K562 (cell line): ENCODE results near the gene RIPK4. TPM values are rescaled to one million over a fixed set of nuclear protein-coding genes. Genes with fewer than 3 reads are reported as not detected.

Source experiments
- ATAC-seq: fragments of 200-7000 bp; cut with Tn5 transposase; 3 replicates; pipeline ENCODE4 v1.9.1; 2020; ENCODE audit warnings: moderate library complexity
- BruUV-seq: library from RNA; stranded (reverse); fragments of 400-500 nt; replicated peaks from 2 replicates; lab custom pipeline; 2021; lab: Mats Ljungman, UMichigan
- CTCF ChIA-PET: fragments of 300-600 bp; formaldehyde crosslinking; extraction: SDS; loops from one replicate; lab custom pipeline; 2021; ENCODE audit warnings: low intra/inter-chr PET ratio; lab: Yijun Ruan, JAX
- POLR2A ChIA-PET: fragments of 300-600, 350-650 bp; sonication (Branson Sonifier 250); formaldehyde crosslinking; extraction: SDS; loops from one replicate; lab custom pipeline; 2021; ENCODE audit warnings: antibody characterized with exemption, inconsistent platforms; lab: Yijun Ruan, JAX
- DNase-seq, 4 experiments: peaks; one replicate each; pipeline versions ENCODE4 v3.0.0 to v3.0.0-alpha.2; 2011 to 2018; ENCODE audit warnings: low spot score in 3 of 4, mixed read lengths in 3 of 4; ENCODE audit errors: extremely low read depth in 1 of 4
- FAIRE-seq: peaks from 2 replicates; lab custom pipeline; 2011; peaks lifted over from hg19 to GRCh38; lab: Jason Lieb, UNC
- H2AFZ ChIP-seq: 2 replicates; pipeline ENCODE4 v1.6.0; 2011; ENCODE audit warnings: low read depth, low read length, control low read depth, inconsistent platforms
- H3K27ac ChIP-seq: fragments of 200-600 bp; 3 replicates; pipeline ENCODE4 v1.8.0; 2011; ENCODE audit warnings: low read depth, mild to moderate bottlenecking, control low read depth, inconsistent platforms, low read length, moderate library complexity, mixed read lengths; ENCODE audit errors: extremely low read depth
- H3K27me3 ChIP-seq, 2 experiments: fragments of 300-600 bp in 1 of 2; 2 replicates in 1 of 2; 3 replicates in 1 of 2; pipeline versions ENCODE4 v1.6.0 to v1.8.0; 2011; ENCODE audit warnings: inconsistent platforms in 2 of 2, low read length in 2 of 2, mild to moderate bottlenecking in 1 of 2, mixed read lengths in 1 of 2, moderate library complexity in 1 of 2; ENCODE audit not compliant: control insufficient read depth in 2 of 2, insufficient read depth in 2 of 2
- H3K36me3 ChIP-seq: fragments of 300-600 bp; 3 replicates; pipeline ENCODE4 v1.8.0; 2011; ENCODE audit warnings: mild to moderate bottlenecking, low read length, inconsistent platforms; ENCODE audit not compliant: control insufficient read depth, insufficient read depth
- H3K4me1 ChIP-seq, 2 experiments: fragments of 200-600 bp in 1 of 2; replicated peaks in 1 of 2; 2 replicates in 1 of 2; 3 replicates in 1 of 2; pipeline versions ENCODE4 v1.5.1 to v1.8.0; 2011; ENCODE audit warnings: inconsistent platforms in 2 of 2, low read length in 2 of 2, mild to moderate bottlenecking in 1 of 2, mixed read lengths in 1 of 2, moderate library complexity in 1 of 2; ENCODE audit not compliant: control insufficient read depth in 2 of 2, insufficient read depth in 2 of 2
- H3K4me2 ChIP-seq: 2 replicates; pipeline ENCODE4 v1.6.1; 2011; ENCODE audit warnings: low read length, control low read depth, inconsistent platforms, mixed read lengths; ENCODE audit not compliant: insufficient read depth
- H3K4me3 ChIP-seq: fragments of 200-600 bp; sonication (generic), shearing (Covaris generic); 2 replicates; pipeline ENCODE4 v1.5.1; 2016; ENCODE audit warnings: control low read depth, inconsistent platforms
- H3K79me2 ChIP-seq: fragments of 200-600 bp; 3 replicates; pipeline ENCODE4 v1.8.0; 2011; ENCODE audit warnings: low read length, inconsistent platforms; ENCODE audit not compliant: control insufficient read depth, insufficient read depth
- H3K9ac ChIP-seq, 2 experiments: 2 replicates each; pipeline versions ENCODE4 v1.6.0 to v1.6.1; 2011; ENCODE audit warnings: low read depth in 2 of 2, low read length in 2 of 2, control low read depth in 1 of 2, inconsistent platforms in 1 of 2, mild to moderate bottlenecking in 1 of 2, mixed read lengths in 1 of 2; ENCODE audit not compliant: insufficient read depth in 1 of 2
- H3K9me1 ChIP-seq: one replicate; pipeline ENCODE4 v1.6.0; 2011; ENCODE audit warnings: inconsistent platforms, mild to moderate bottlenecking, low read length, moderate library complexity; ENCODE audit not compliant: control insufficient read depth, insufficient read depth
- H3K9me3 ChIP-seq: replicated peaks from 2 replicates; pipeline ENCODE4 v1.5.1; 2011; ENCODE audit warnings: low read depth, low read length, inconsistent platforms; ENCODE audit not compliant: control insufficient read depth, insufficient read depth
- H4K20me1 ChIP-seq: replicated peaks from 2 replicates; pipeline ENCODE4 v1.6.1; 2011; ENCODE audit warnings: low read length, inconsistent platforms, mixed read lengths; ENCODE audit not compliant: control insufficient read depth, insufficient read depth
- CCAR2 ChIP-seq: fragments of 200-400 bp; formaldehyde crosslinking; IDR thresholded peaks from 2 replicates; pipeline ENCODE4 v1.6.1; 2017; ENCODE audit warnings: mild to moderate bottlenecking, low read depth, low read length
- DIDO1 ChIP-seq: fragments of 450-650 bp; IDR thresholded peaks from 2 replicates; pipeline ENCODE4 v1.6.1; 2016; ENCODE audit warnings: low read depth, missing biosample characterization, missing genetic modification characterization
- EP300 ChIP-seq: IDR thresholded peaks from 2 replicates; pipeline ENCODE4 v1.6.1; 2012; ENCODE audit warnings: low read length, improper control_type of control experiment
- HBP1 ChIP-seq: fragments of 450-650 bp; formaldehyde crosslinking; IDR thresholded peaks from 2 replicates; pipeline ENCODE4 v1.4.0; 2022; ENCODE audit warnings: missing genetic modification characterization
- JUNB ChIP-seq: fragments of 450-650 bp; formaldehyde crosslinking; conservative IDR thresholded peaks from 2 replicates; pipeline ENCODE4 v1.4.0; 2020; ENCODE audit warnings: mild to moderate bottlenecking
- KAT8 ChIP-seq: fragments of 450-650 bp; IDR thresholded peaks from 2 replicates; pipeline ENCODE4 v1.6.1; 2016; ENCODE audit warnings: low read depth, mild to moderate bottlenecking
- MITF ChIP-seq: IDR thresholded peaks from 2 replicates; pipeline ENCODE4 v1.6.1; 2014; ENCODE audit warnings: antibody characterized with exemption
- MYC ChIP-seq, 2 experiments: fragments of 250-450 bp in 1 of 2; sonication (Bioruptor Pico) in 1 of 2; IDR thresholded peaks; 2 replicates each; pipeline versions ENCODE4 v1.5.1 to v1.6.1; 2012 to 2021; ENCODE audit warnings: low read depth in 2 of 2, borderline replicate concordance in 1 of 2, improper control_type of control experiment in 1 of 2, low read length in 1 of 2, mild to moderate bottlenecking in 1 of 2, moderate library complexity in 1 of 2
- NONO ChIP-seq, 2 experiments: fragments of 200-400 bp in 1 of 2; fragments of 450-650 bp in 1 of 2; formaldehyde crosslinking in 1 of 2; IDR thresholded peaks; 2 replicates each; pipeline ENCODE4 v1.6.1; 2017; ENCODE audit warnings: low read depth in 2 of 2, mild to moderate bottlenecking in 2 of 2, moderate library complexity in 2 of 2, low read length in 1 of 2
- PCBP2 ChIP-seq: fragments of 200-400 bp; formaldehyde crosslinking; IDR thresholded peaks from 2 replicates; pipeline ENCODE4 v1.6.1; 2018; ENCODE audit warnings: low read length, low read depth, mild to moderate bottlenecking, moderate library complexity; ENCODE audit not compliant: poor library complexity, severe bottlenecking
- TAF1 ChIP-seq: IDR thresholded peaks from 2 replicates; pipeline ENCODE4 v1.6.1; 2011; ENCODE audit warnings: mild to moderate bottlenecking, low read length, moderate library complexity; ENCODE audit not compliant: insufficient read depth, control insufficient read depth, severe bottlenecking; ENCODE audit errors: extremely low read depth
- TCFL5 ChIP-seq: fragments of 250-450 bp; sonication (Bioruptor Pico); conservative IDR thresholded peaks from 2 replicates; pipeline ENCODE4 v1.6.1; 2021; ENCODE audit warnings: mild to moderate bottlenecking, moderate library complexity, matching md5 sums
- ZKSCAN3 ChIP-seq: fragments of 250-450 bp; sonication (Bioruptor Pico); IDR thresholded peaks from 2 replicates; pipeline ENCODE4 v1.4.0; 2020
- ZNF408 ChIP-seq: fragments of 250-450 bp; sonication (Bioruptor Pico); IDR thresholded peaks from 2 replicates; pipeline ENCODE4 v1.4.0; 2020; ENCODE audit warnings: low read depth, mild to moderate bottlenecking, moderate library complexity
- WGBS: fragments of 100-300 bp; shearing (Covaris generic); methylation state at CpG from one replicate; pipeline ENCODE4 v1.1.6; 2016; ENCODE audit warnings: low coverage, mixed read lengths; ENCODE audit not compliant: insufficient coverage; ENCODE audit errors: missing lambda C conversion rate; 5-methylcytosine and 5-hydroxymethylcytosine counted together
- in situ Hi-C: fragments of 300-500 bp; cut with MboI; formaldehyde crosslinking; loops from 4 replicates; pipeline ENCODE4 v1.15.0; 2018; ENCODE audit warnings: inconsistent platforms, mixed read lengths
- intact Hi-C: fragments of 100-400 bp; cut with micrococcal nuclease; formaldehyde crosslinking; loops from 2 replicates; pipeline ENCODE4 v1.14.2; 2022
- polyA plus RNA-seq, 8 experiments: library from polyadenylated mRNA; depleted of rRNA in 4 of 8; stranded (reverse) in 5 of 8; unstranded in 3 of 8; fragments of >200 nt; fragmentation: Nextera tagmentation in 2 of 8; fragmentation: Illumina TruSeq in 1 of 8; extraction: Ambion mirVana in 2 of 8; extraction: Trizol in 1 of 8; gene quantifications; 2 replicates each; pipeline versions ENCODE4 v1.2.1 to v1.2.3, GENCODE V29; 2011 to 2014; ENCODE audit warnings: inconsistent platforms in 1 of 8, missing spikeins in 1 of 8
- total RNA-seq, 7 experiments: library from RNA; depleted of rRNA in 6 of 7; stranded (reverse); fragments of >200 nt in 6 of 7; fragmentation: Illumina TruSeq in 2 of 7; extraction: Trizol in 2 of 7; gene quantifications; 2 replicates each; pipeline versions ENCODE4 v1.2.1 to v1.2.3, GENCODE V29; 2011 to 2021; ENCODE audit warnings: low replicate concordance in 1 of 7

RIPK4 gene
- total and polyA plus RNA-seq, 9 of the 15 experiments (the other 6 are each of a cell fraction or from before 2014, with no cell fraction given): not detected

- ATAC-seq (no peak), FAIRE-seq (no peak), DNase-seq (no peak)
- CTCF ChIA-PET: no interaction called here
- in situ Hi-C loops (no loop called here), intact Hi-C loops (no loop called here)
- 2% methylated on average over 41 of the region's 41 CpGs for WGBS
- TF ChIP-seq ZNF408 (CRISPR knock-in tag) (no peak), MITF (no peak), ZKSCAN3 (CRISPR knock-in tag) (no peak), TAF1 (no peak), JUNB (no peak), MYC (IDR thresholded peaks at IDR 0.05; ENCODE audit: low read depth, low read length) (no peak), MYC (CRISPR knock-in tag; IDR thresholded peaks at IDR 0.05; ENCODE audit: borderline replicate concordance, low read depth) (no peak), DIDO1 (tag) (no peak), CCAR2 (no peak), EP300 (no peak), KAT8 (no peak), PCBP2 (no peak), TCFL5 (no peak), HBP1 (CRISPR knock-in tag) (no peak), NONO (IDR thresholded peaks at IDR 0.05; ENCODE audit: low read depth in 2 of 2, low read length in 1 of 2) (no peak)
- no peak overlapping the region for H2AFZ ChIP-seq
- H3K27me3 ChIP-seq: peaks cover 54 to 86% of the 10 kb centered on the region in 2 experiments
- no peak overlapping the region for H3K4me2 ChIP-seq
- peaks cover 11% of the 10 kb centered on the region; the same call in 1 of the 2 replicates for H4K20me1 ChIP-seq
- no peaks in the 10 kb centered on the region for H3K79me2 ChIP-seq
- H3K27ac ChIP-seq: no peak overlapping the region
- no peak overlapping the region for H3K9ac ChIP-seq
- no peaks in the 10 kb centered on the region for H3K9me3 ChIP-seq
- no peaks in the 10 kb centered on the region for H3K9me1 ChIP-seq
- POLR2A ChIA-PET: no interaction called here
- BruUV-seq: no TSS peak
- H3K4me1 ChIP-seq: peaks cover 0 to 10% of the 10 kb centered on the region in 2 experiments; a peak in 1 of 5 replicates
- no peak overlapping the region for H3K4me3 ChIP-seq
- H3K36me3 ChIP-seq: no peaks in the 10 kb centered on the region
Measured at GRCh38 chr21:41740604-41741252, 26.1 kb downstream of the RIPK4 start.
